T1000 (cell line): ENCODE results near the gene SEC14L1.
"Not testable (repeated sequence)": the region's sequence is repeated elsewhere in the genome, so short reads cannot be mapped to it uniquely, and the experiment has no call there.

Source experiments
- DNase-seq: peaks from one replicate; lab custom pipeline; 2025; ENCODE audit warnings: mixed read lengths; lab: John Stamatoyannopoulos, UW

The SEC14L1 gene

DNA sequence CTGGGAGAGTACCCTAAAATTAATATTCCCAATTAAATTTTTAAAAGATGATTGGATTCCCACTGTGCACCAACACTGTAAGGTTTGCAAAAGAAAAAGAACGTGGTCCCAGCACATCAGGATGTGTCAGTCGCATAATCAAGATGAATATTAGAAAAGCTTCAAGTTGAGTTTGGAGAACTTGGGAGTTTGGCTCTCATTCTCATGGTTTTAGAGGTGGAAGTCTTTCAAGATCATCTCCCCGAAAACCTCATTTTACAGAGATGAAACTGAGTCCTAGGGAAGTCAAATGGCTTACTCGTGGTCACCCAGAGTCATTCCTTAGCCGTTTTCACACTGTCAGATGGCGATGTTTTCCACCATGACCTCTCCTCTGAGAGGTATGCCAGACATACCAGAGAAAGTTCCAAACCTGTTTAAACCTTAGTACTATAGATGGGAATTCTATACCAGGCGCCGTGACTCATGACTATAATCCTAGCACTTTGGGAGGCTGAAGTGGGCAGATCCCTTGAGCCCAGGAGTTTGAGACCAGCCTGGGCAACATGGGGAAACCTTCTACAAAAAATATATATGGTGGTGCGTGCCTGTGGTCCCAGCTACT is 1.2 kb downstream of the SEC14L1 start:
- no peak for DNase-seq

DNA sequence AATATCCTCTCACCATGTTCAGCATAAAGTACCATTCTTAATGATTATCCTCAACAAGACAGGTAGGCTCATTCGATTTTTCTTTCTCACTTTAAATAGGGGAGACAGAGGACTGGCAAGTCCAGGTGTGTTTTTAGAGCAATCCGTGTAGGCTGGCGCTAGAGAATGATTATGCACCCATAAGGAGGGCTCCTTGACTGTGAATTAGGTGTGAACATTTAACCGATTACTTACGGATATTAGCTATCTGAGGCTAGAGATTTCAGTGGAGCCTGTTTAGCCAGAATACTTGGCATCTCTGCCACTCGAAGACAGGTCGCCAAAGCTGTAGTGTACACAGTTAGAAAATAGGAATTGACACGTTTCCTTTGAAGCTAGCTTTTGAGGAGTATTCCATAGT is 1.9 kb downstream of the SEC14L1 start:
- no peak for DNase-seq

DNA sequence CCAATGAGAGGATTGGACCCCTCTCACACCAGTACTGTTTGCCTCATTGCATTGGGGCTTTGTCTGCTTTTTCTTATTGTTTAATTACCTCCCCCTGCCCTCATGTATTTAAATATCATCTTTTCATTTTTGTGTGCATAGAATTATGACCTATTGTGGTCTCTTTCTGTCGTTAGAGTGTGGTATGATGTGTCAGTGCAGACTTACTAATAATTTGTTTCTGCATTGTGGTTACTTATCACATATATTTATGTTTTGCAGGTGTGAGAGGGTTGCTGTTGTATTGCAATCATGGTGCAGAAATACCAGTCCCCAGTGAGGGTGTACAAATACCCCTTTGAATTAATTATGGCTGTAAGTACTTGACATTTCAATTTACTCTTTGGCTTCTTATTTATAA is 2.5 kb downstream of the SEC14L1 start:
- no peak for DNase-seq

DNA sequence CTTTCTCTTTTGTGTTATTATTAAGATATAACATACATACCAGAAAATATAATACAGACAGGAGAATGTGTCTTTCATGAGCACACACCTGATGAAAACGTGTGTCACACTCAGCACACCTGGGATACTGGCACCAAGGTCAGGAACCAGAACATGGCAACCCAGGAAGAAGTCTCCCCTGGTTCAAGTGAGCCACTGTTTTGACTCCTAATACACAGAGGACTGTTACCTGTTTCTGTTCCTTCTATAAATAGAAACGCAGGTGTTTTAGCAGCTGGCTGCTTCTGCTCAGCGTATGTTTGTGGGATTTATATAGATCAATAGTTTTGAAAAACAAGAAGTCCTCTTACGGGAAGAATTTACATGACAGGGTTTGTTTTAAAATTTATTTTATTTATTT is 3.5 kb downstream of the SEC14L1 start:
- no peak for DNase-seq

DNA sequence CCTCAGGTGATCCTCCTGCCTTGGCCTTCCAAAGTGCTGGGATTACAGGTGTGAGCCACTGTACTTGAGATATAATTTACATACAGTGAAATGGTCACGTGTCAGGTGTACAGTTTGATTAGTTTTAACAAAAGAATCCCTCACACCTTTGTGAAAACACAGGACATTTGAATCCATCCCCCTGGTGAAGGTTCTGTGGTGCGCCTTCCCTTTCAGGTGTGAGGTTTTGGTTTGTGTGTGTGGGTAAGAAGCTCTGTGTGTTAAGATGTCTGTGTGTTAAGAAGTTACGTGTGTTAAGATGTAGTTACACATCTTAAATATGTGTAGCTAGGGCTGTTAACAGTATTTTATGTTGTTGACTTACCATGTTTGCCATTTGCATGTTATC is 4.4 kb downstream of the SEC14L1 start:
- no peak for DNase-seq

DNA sequence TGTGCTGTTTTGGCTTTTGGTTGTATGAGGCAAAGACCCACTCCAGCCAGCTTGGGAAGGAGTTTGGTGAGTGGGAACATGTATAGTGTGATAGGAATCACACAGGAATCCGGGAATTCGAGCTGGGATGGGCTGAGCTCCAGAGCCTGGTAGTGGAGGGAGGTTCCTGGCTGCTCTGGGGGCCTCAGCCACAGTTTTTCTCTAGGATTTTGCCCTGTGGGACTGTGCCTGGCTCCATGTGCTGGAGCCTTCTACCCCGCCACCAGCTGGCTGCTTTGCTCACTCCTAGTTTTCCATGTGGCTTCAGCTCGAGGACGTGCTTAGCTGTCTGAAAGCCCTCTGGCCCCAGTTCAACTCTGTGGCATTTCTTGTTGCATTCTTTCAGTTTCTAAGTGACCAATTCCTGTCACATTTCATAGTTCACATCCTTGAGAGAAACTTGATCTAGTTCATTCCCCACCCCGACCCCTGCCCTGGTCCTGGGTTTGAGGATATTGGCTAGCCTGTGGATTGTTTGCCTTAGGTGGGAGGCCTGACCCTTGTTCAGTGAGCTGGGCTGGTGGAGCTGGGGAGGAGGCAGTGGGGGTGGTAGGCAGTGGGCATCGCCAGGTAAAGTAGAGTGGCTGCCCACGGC is 5.0 kb downstream of the SEC14L1 start:
- DNase-seq, result peak; percentile 38

DNA sequence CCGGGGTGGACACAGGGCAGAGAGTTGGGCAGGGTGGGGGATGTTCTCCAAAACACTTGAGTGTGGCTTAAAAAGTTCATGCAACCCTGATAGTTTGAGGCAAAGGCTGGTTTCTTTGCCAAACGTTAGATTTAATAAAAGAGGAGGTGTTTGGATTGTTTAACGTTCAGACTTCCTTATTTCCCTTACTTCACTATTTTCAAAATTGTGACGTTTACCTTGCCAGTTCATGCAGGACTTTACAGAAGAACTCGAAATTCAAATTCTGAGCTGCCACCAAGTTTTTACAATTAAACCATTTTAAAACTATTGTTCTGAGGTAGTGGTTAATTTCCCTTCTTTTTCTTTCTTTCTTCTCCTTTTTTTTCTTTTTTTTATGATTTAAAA is 5.5 kb downstream of the SEC14L1 start:
- no peak for DNase-seq

DNA sequence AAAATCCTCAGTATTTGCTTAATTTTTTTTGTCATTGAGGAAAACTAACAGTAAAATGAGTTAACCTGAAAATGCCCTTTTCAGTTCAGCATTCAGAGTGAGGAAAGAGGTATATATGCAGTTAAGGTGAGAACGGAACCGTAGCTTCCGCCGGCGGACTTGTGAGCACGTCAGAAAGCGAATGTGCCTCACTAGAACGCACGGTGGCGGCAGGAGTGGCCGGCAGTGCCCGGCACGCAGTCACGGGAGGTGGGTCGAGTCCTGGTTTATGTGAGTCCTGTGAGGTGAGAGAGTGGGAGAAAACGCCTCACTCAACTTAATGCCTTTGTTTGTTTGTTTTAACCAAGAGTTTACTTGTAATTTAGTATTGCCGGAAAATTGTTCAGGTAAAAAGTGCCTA is 6.1 kb downstream of the SEC14L1 start:
- DNase-seq, result no peak

DNA sequence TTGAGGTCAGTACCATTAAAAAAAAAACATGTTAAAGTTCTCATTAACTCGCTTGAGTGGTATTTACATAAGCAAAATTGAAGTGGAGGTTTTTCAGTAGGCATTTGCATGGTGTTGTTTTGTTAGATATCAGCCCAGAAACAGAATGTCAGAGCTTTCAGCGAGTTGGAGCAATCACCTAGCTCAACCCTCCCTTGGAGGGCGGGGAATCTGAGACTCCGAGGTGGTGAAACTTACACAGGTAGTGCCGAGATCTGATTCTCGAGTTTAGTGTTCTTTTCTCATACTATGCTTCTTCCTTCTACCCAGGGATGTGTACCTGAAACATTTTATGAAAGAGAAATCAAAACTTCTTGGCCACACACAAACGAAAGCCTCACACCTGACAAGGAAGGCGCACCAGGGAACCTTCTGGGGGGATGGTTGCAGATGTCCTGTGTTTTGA is 6.6 kb downstream of the SEC14L1 start:
- no peak for DNase-seq

DNA sequence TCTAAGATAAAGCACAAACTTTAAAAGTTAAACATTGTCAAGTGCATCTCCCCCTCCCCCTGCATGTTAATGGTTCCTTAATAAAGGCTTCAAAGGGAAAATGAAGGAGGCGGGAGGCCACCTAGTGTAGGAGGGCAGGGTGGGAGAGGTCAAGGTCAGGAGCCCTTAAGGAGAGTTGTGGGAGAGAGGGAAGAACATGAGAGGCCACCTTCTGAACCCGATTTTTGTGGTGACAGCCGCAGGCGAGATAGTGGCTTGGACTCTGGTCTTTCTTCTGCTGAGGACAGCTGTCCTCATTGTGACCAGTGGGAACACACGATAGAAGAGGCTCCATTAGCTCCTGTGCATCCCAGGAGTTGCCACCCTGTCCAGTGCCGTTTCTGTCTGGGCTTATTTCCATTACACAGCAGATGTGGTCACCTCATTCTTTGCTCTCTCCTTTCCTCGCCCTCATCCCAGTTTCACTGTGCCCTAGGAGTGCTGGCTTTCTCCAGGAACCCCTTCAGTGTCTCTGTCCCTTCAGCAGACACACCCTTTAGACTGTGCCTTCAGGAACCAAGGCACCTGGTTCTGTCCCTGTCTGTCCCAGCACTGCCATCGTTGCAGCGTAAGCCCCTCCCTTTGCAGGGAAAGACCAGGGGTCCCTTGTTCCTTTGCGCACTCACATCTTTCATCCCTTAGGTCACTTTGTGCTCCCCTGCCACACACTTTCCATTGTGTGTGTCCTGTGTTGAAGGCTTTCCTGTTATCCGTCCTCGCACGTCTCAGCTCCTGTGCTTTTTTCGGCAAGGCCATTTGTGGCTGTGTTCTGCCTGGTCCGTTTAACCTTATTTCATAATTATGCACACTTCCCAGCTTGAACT is 7.5 kb downstream of the SEC14L1 start:
- DNase-seq, result no peak

DNA sequence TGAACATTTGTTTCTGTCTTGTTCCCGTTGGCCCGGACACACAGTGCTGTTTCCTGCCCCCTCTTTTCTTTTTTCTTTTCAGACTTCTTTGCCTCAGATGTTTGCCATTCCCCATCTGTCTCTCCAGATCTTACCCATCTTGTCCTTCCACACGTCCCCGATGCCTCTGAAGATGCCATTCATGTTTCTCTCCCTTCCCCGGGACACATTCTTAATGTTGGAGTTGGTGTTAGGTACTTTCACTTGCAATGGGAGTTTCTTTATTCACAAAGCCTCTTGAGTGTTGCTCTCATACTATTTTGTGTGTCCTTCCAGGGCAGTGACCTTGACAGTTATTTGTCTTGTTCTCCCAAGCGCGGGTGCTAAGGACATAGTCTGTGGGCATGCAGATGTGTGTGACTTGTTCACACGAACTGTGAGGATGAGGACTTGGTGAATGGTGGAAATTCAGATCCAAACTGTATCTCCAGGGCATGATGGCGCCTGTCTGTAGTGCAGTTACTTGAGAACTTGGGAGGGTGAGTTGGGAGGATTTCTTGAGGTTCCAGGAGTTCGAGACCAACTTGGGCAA is 8.3 kb downstream of the SEC14L1 start:
- no peak for DNase-seq

DNA sequence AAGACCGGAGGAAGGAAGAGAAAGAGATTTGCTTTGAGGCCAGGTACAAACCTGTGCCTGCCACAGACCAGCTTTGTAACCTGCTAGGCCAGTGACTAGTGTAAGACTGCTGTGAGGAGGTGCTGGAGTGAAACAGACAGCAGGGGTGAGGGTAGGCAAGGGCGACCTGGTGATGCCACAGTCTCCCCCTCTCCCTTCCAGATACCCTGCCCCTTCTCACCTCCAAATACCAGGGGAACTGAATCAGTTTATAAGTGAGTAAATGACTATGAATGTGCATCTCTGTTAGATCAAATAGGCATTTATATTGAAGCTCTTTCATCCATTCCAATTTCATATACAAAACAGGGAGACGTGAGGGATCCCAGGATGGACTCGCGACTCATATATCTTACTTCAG is 9.4 kb downstream of the SEC14L1 start:
- no peak for DNase-seq

DNA sequence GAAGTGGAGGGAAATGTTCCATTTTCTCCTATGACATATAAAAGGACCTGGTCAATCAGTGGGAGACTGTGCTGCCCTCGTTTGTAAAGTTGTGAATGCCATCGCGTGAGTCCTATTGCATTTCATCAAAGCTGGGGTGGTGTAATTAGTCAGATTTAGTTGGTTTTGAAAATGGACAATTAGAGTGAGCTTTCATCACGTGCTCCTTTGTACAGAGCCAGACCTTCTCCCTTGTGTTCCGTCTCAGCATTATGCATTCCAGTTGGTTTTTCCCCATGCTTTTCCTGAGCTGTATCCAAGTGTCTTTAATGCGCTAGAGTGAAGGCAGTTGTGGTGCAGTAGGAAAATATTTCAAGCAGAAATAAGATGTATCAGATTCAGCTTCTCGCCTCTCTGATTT is 10.4 kb downstream of the SEC14L1 start:
- DNase-seq, result no peak

DNA sequence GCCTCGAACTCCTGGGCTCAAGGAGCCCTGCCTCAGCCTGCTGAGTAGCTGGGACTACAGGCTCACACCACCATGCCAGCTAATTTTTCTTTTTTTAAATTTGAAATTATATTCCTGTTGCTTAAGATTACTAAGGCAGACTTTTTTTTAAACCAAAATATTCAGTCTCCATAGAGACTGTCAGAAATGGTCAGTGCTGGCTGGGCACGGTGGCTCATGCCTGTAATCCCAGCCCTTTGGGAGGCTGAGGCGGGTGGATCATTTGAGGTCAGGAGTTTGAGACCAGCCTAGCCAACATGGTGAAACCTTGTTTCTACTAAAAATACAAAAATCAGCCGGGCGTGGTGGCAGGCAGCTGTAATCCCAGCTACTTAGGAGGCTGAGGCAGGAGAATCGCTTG is 11.3 kb downstream of the SEC14L1 start:
- not testable (repeated sequence) for DNase-seq

DNA sequence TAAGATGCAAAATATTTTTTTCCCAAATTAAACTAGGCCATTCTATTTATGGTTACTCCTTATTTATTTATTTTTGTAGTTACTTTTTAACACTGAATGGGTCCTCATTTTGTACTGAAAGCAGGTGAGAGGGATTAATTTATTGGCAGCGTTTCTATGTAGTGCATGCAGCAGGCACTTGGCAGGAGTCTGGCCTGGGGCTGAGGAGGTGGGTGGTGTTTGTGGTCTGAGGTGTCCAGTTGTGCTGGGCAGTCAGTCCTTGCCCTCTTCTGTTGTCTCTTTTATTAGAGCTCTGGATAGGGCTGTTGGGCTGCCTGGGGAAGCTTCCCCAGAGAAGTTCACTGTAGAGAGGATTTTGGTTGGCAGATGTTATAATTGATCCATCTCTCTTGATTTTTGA is 12.7 kb downstream of the SEC14L1 start:
- no peak for DNase-seq

DNA sequence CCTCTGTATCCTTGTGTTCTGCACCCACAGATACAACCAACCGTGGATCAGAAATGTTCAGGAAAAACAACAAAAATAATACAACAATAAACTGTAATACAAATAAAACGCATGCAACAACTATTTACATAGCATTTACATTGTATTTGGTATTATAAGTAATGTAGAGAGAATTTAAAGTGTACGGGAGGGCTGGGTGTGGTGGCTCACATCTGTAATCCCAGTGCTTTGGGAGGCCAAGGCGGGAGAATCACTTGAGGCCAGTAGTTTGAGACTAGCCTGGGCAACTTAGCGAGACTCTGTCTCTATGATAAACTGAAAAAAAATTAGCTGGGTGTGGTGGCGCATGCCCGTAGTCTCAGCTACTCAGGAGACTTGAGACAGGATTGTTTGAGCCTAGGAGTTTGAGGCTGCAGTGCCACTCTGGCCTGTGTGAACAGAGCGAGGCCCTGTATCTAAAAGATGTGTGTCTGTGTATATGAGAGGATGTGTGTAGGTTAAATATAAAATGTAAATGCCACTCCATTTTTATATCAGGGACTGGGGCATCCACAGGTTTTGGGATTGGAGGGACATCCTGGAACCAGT is 13.3 kb downstream of the SEC14L1 start:
- DNase-seq, result no peak

DNA sequence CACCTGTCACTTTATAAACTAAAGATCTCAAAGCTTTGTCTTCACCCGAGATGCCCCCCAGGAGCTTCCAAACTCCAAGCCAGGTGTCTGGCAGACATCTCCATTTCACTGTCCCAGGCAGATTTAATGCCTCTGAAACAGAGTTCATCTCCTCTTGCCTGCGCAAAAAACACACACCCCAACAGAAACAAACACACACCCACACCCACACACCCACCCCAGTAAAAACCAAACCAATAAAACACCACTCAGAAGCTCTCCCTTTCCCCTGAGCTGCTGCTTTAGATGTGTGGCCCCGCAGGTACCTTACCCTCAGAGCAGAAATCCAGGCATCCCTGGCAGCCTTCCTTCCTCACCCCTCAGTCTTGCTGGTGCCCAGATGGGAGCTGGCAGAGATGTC is 14.4 kb downstream of the SEC14L1 start:
- DNase-seq, result no peak

DNA sequence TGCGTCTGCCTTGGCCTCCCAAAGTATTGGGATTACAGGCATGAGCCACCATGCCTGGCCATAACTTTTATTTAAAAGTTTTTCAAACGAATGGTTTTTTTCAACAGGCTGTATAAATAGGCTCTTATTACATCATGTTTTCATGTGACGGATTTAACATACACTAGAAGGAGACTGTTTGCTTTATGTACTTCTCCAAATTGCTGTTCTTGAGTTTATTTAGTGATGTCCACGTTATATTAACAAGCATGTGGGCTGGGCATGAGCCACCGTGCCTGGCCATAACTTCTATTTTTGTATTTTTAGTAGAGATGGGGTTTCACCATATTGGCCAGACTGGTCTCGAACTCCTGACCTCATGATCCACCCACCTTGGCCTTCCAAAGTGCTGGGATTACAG is 17.0 kb downstream of the SEC14L1 start:
- not testable (repeated sequence) for DNase-seq

DNA sequence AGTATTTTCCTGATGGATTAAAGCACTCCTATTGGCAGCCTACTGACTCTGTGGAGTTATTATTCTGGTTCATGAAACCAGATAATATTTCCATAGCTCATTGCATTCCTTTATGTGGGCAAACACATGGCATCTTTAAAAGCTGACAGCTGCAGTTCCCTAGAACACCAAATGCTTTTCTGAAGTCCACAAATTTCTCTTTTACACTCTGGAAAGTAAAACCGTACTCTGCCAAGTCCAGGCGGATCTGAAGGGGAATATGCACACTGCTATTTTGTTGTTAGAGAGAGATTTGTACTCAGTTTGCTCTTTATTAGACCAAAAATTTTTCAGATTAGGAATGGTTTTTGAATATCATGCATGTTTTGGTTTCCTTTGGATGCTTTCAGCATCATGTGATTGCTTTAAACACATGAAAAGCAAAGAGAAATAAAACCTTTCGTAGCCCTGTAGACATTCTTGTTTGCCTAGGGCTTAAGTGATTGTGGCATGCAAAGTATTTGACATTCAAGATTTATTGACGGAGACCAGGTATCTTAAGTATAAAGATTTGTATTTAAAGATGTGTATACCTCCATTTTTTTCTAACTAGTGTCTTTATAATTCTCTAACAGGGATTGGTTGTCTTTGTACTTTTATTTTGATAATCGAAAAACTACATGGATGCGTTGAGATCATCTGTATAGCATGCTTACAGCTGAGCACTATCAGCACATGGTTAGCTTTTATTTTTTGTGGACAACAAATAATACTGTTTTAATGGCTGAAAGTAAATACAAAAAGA is 19.5 kb downstream of the SEC14L1 start:
- no peak for DNase-seq

DNA sequence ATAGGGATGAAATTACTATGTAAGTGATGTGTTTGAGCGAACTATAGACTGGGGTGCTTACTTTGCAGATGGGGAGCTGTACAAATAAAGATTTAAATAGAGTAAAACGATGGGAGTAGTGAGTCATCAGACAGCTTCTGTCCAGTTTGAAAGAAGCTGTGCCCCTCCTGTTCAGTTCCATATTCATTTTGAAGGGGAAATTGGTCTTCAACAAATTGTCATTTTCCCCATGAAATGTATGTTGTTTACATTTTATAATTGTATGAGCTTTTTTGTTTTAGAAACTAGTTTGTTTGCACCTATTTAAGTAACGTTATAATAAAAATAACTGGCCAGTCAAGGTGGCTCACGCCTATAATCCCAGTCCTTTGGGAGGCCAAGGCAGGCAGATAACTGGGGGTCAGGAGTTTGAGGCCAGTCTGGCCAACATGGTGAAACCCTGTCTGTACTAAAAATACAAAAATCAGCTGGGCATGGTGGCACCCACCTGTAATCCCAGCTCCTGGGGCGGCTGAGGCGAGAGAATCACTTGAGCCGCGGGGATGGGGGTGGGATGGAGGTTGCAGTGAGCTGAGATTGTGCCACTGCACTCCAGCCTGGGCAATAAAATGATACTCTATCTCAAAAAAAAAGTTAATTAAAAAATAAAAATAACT is 20.2 kb downstream of the SEC14L1 start:
- no peak for DNase-seq

DNA sequence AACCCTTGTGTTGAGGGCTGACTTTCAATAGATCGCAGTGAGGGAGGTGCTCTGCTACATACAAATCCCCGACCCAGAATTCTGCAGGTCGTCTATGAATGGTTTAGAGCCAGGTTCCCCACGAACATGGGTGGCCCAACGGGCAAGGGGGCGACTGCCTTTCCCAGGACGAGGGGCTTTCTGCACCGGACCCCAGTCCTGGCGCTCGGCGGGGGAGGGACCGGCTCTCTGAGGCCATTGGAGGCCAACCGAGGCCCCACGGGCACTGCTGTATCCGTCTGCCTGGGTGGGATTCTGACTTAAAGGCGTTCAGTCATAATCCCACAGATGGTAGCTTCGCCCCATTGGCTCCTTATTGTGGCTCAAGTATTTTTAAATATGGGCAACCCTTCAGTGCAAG is 21.2 kb downstream of the SEC14L1 start:
- no peak for DNase-seq
